Mucosa of rectum (tissue), 2 donors: ENCODE results near the gene ZDHHC1.

ENCODE experiments used
- H3K27ac ChIP-seq, 2 donors: one replicate each; pipeline ENCODE4 v1.7.0; 2013; ENCODE audit warnings: inconsistent platforms in 2 of 2, low read depth in 2 of 2, low read length in 2 of 2
- H3K27me3 ChIP-seq, 2 donors: one replicate each; pipeline ENCODE4 v1.7.0; 2013; ENCODE audit warnings: low read length in 2 of 2; ENCODE audit not compliant: control insufficient read depth in 2 of 2, insufficient read depth in 2 of 2
- H3K36me3 ChIP-seq, 2 donors: one replicate each; pipeline ENCODE4 v1.7.0; 2013; ENCODE audit warnings: low read length in 2 of 2; ENCODE audit not compliant: control insufficient read depth in 2 of 2, insufficient read depth in 2 of 2
- H3K4me1 ChIP-seq, 2 donors: one replicate each; pipeline ENCODE4 v1.7.0; 2013; ENCODE audit warnings: low read length in 2 of 2, mild to moderate bottlenecking in 1 of 2; ENCODE audit not compliant: control insufficient read depth in 2 of 2, insufficient read depth in 2 of 2
- H3K4me3 ChIP-seq, 2 donors: one replicate each; pipeline ENCODE4 v1.7.0; 2013; ENCODE audit warnings: low read length in 2 of 2
- H3K9ac ChIP-seq, 2 donors: one replicate each; pipeline ENCODE4 v1.7.0; 2013; ENCODE audit warnings: low read length in 2 of 2, low read depth in 1 of 2, mild to moderate bottlenecking in 1 of 2
- H3K9me3 ChIP-seq, 2 donors: one replicate each; pipeline ENCODE4 v1.7.0; 2013; ENCODE audit warnings: low read length in 2 of 2; ENCODE audit not compliant: control insufficient read depth in 2 of 2
- donor health status: healthy.
- donor health status: Normal muscosa, but diverticular disease.

ZDHHC1 gene

DNA sequence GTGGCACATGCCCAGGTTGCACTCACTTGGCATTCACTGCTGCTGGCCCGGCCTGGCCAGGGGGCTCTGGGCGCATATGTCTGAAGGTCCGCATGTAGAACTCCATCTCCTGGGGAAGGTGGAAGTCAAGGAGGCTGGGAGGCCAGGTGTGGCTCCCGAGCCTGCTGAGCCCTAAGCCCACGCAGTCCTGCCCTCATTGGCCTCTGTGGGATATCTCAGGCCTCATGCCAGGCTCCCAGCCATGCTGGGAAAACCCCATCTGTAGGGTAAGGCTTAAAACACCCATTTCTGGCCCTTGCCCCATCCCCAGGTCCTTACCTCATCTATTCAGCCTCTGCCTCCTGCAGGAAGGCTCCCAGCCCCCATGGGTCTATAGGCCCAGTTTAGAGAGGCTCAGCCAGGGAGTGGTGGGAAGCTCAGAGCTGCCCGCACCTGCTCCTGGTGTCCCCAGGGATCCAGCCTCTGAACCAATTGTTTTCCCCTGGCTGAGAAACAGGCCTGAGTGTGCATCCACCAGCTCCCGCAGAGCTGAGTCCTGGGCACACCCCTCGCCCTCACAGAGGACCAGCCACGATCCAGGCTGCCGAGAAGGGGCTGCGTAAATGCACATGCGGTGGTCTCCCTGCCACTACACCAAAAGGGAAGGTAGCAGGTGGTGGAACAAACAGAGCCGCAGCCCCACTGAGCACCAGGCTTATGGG, 20.7 kb downstream of the ZDHHC1 start:
- Histone ChIP-seq H3K27me3 (no peaks in the 10 kb centered on the region), H3K9ac (peak overlapping the region; percentile 63 to 70), H3K27ac (peak overlapping the region; percentile 79), H3K4me3 (peak overlapping the region; percentile 7 to 31), H3K4me1 (peaks cover 49 to 51% of the 10 kb centered on the region in 2 donors), H3K36me3 (no peaks in the 10 kb centered on the region), H3K9me3 (no peaks in the 10 kb centered on the region)

DNA sequence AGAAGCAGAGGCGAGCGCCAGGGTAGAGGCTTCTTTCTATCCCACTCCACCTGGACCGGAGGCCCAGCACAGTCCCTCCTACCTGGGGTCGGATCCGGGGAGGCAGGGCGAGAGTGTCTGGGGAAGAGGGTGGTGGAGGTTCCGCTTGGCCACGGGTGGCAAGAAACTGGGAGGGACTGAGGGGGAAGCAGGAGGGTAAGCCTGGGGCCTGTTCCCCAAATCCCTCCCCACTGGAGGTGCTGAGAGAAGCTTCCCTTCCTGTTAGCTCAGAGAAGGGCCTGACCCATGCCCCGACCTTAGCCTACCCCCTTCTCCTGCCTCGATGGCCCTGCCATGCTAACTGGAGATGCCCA, 21.2 kb downstream of the ZDHHC1 start:
- peaks cover 49 to 51% of the 10 kb centered on the region in 2 donors for H3K4me1 ChIP-seq
- H3K27ac ChIP-seq, result peak overlapping the region; percentile 79
- H3K4me3 ChIP-seq, result no peak overlapping the region

DNA sequence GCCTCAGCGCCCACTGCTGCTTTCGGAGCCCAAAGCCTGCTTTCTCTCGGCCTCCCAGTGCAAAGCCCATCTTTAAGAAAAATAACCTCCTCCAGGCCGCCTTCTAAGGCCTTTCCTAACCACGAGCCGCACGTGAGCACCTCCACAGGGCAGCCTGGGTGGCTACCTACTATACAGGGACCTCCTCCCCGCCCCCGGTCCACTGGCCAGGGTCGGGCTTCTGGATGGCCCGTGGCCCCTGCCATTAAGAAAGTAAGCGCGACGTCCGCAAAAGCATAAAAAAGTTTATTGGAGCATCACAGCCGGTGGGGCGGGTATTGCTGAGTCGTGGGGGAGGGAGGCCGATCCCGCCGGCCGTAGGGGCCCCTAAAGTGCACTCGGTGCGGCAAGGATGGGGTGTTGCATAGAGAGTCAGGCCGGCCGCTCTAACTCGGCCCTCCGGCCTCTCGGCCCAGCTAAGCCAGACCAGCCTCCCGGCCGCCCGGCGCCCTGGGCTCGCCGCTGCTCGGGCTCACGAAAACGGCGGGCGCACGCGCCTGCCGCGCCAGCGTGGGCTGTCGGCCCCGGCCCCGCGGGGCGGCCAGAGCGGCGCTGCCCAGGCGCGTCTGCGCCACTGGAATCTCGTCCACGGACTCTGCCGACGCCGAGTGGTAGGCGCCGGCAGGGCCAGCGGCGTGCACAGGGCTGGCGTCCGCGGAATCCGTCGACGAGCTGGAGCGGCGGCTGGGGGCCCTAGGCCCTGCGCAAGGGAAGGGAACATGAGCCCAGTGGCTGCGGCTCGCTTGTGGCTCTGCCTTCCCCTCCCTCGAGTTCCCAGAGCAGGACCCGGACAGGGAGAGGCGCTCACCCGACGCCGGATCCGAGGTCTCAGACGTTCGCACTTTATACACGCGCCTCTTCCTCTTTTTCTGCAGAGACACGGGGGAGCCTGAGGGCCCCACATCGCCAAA, 21.8 kb downstream of the ZDHHC1 start:
- Histone ChIP-seq H3K4me3 (no peak overlapping the region), H3K9ac (no peak overlapping the region), H3K36me3 (no peaks in the 10 kb centered on the region), H3K9me3 (no peaks in the 10 kb centered on the region), H3K27ac (peak overlapping the region; percentile 66 to 72), H3K4me1 (peaks cover 49 to 51% of the 10 kb centered on the region in 2 donors), H3K27me3 (no peaks in the 10 kb centered on the region)

More for the DNA sequence above, 21.2 kb downstream of the ZDHHC1 start:
- Histone ChIP-seq H3K36me3 (no peaks in the 10 kb centered on the region), H3K27me3 (no peaks in the 10 kb centered on the region), H3K9ac (no peak overlapping the region), H3K9me3 (no peaks in the 10 kb centered on the region)

DNA sequence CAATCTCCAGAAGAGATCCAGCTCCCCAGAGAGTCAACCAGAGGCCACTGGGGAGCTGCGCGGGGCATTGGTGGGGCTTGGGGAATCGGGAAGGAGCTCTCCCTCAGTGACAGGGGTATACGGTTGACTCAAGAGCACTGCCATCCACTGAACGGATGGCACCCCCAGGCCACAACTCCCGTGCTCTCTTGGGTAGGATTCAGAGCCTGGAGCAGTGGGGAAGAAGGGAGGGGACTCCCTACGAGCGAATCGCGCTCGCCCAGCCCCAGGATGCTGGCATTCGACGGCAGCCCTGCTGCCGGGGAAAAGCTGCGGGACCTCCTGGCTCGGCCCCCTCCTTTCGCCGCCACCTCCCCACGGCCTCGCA, 22.5 kb downstream of the ZDHHC1 start:
- no peaks in the 10 kb centered on the region for H3K27me3 ChIP-seq
- no peaks in the 10 kb centered on the region for H3K9me3 ChIP-seq
- H3K9ac ChIP-seq, result peak overlapping the region; percentile 49 to 64
- H3K4me3 ChIP-seq, result peak overlapping the region; percentile 57 to 65
- peak overlapping the region; percentile 66 to 72 for H3K27ac ChIP-seq
- no peaks in the 10 kb centered on the region for H3K36me3 ChIP-seq
- peaks cover 48 to 49% of the 10 kb centered on the region in 2 donors for H3K4me1 ChIP-seq

DNA sequence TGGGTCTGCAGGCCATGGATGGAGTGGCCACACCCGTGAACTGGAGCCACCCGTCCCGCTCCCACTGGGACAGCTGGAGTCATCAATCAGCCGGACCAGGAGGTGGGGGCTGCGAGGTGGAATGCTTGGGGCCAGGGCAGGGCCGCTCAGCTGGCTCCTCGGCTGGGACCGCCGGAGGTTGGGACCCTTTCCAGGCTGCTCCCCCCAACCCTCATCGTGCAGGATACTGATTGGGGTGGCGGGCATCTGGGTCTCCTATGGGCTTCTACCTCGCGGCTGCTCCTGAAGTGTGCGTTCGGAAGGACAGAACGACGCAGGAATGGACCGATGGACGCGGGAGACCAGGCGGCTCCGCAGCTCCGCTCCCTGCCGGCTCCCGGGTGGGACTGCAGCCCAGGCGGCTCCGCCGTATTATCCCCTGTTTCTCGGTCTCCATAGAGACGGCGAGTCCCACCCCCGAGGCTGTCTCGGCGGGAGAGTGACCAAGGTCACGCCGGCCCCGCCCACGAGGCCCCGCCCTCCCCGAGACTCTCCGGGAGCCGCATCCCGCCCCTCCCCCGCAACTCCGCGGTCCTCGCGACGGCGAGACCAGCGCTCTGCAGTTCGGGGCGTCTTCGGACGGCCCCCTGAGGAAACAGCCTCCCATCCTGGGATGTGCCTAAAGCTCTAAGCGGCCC, 23.0 kb downstream of the ZDHHC1 start, which contains the start of gene TPPP3:
TSS of gene TPPP3 (minus strand) at position 388 of the 677 bp plus-strand sequence. CDS start 2,387 bp downstream, outside the sequence.
- no peaks in the 10 kb centered on the region for H3K9me3 ChIP-seq
- no peaks in the 10 kb centered on the region for H3K36me3 ChIP-seq
- peak within 1 kb of the TSS; percentile 64 to 65 for H3K9ac ChIP-seq
- no peaks in the 10 kb centered on the region for H3K27me3 ChIP-seq
- H3K27ac ChIP-seq, result peak within 1 kb of the TSS; percentile 66 to 72
- H3K4me1 ChIP-seq, result peaks cover 48 to 49% of the 10 kb centered on the region in 2 donors
- H3K4me3 ChIP-seq, result peak within 1 kb of the TSS; percentile 65

DNA sequence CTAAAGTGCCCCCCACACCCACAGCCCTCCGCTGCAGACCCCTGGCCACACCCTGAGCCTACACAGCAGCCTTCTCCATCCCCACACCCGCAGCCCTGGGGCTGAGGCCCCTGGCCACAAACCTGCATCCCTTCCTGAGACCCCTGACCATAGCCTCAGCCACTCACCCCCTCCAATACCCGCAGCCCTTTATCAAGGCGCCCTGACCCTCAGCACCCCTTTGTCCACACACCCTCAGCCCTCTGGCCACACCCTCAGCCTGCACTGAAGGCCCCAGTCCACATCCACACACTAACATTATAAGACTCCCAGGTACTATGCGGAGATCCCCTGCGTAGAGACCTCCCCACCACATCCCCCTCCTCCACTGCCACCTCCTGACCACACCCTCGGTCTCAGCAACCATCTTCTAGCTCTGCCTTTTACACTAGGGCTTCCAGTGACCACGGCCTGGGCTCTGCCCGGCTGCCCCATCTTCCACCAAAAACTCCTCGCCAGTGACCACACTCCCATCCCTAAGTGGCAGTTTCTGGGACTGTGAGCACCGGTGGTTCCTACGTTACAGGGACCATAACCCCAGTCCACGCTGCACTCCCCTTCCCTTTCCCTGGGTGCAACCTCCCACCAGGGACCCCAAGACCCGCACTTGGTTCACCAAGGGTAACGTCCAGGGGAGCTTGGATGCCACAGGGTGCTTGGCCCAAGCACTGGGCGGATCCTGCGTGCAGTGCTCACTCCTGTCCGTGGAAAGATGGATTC, 23.8 kb downstream of the ZDHHC1 start:
- Histone ChIP-seq H3K9me3 (no peaks in the 10 kb centered on the region), H3K9ac (peak overlapping the region; percentile 61 to 65), H3K27ac (peak overlapping the region; percentile 59 to 63), H3K27me3 (no peaks in the 10 kb centered on the region), H3K36me3 (no peaks in the 10 kb centered on the region), H3K4me1 (peaks cover 48 to 49% of the 10 kb centered on the region in 2 donors), H3K4me3 (peak overlapping the region; percentile 65)

DNA sequence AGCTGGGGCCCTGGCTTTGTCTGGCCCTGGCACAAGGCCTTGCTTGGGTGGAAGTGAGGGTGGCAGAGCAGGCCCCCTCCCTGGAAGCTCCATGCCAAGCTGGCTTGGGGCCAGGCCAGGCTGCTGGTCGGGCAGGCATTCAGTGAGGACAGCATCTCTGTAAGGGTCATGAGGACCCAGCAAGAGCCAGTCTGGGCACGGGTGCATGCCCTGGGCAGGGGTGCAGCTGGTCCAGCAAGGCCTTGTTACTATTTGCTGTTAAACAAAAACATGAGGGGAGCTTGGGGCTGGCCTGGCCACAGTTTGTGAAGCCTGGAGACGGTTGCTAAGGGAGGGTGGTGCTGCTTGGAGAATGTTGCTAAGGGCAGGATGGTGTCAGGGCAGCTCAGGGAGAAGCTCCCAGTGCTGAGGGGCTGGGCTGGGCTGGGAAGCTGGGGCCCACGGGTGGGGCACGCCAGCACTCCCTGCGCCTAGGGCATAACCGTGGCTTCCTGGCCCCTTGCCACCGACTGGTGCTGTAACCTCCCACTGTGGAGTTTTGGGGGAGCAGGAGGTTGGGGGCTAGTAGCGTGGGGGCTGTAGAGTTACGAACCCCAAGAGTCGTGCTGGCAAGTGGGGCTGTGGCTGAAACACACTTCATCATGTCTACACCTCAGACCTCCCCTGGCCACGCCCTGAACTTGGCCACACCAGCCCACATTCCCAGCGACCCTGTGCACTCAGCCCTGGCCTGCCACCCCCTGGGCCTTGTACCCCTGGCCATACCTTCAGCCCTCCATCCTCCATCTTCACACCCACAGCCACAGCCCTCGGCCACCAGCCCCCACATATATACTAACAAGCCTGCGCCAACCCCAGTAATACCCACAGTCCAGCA, 24.6 kb downstream of the ZDHHC1 start:
- H3K4me1 ChIP-seq, result peaks cover 43 to 45% of the 10 kb centered on the region in 2 donors
- peak overlapping the region in 1 of 2 donors; percentile 16 for H3K27ac ChIP-seq
- peak overlapping the region in 1 of 2 donors; percentile 13 for H3K4me3 ChIP-seq
- no peaks in the 10 kb centered on the region for H3K36me3 ChIP-seq
- no peak overlapping the region for H3K9ac ChIP-seq
- no peaks in the 10 kb centered on the region for H3K27me3 ChIP-seq
- no peaks in the 10 kb centered on the region for H3K9me3 ChIP-seq

DNA sequence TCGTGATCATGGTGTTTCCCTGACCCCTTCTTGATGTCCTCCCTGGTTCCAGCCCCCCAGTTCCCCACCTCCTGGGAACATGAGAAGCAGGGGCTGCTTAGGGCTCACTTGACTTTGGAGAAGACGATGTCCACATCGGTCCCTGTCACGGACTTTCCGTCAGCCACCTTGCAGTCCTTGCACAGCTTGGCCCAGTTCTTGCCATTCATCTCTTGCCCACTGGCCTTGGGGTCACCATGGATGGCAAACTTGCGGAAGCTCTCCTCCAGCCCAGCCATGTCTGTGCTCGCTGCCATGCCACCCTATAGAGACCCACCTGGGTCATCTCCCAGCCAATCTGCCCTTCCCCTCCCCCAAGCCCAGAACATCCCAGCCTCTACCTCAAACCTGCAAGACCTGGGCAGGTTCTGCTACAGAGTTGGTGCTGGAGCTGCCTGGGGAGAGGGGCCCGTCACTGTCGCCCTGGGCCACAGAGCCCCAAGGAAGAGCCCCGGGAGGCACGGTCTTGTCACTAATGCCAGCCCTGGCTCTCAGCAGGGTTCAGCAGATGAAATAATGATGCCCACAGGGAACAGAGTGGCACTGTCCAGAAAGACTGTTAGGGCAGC, 25.4 kb downstream of the ZDHHC1 start:
- Histone ChIP-seq H3K4me3 (no peak overlapping the region), H3K9me3 (no peaks in the 10 kb centered on the region), H3K27me3 (no peaks in the 10 kb centered on the region), H3K36me3 (no peaks in the 10 kb centered on the region), H3K4me1 (peaks cover 35 to 40% of the 10 kb centered on the region in 2 donors), H3K27ac (no peak overlapping the region), H3K9ac (no peak overlapping the region)
